Activated CD8-positive, alpha-beta memory T cell treated with anti-CD3 and anti-CD28 coated beads for 4 hours (primary cell): Measurements from ENCODE around the gene LKAAEAR1.

Experiments
- DNase-seq, 2 donors: peaks; one replicate each; pipeline ENCODE4 v3.0.0-alpha.2; 2020; ENCODE audit warnings: low read depth in 2 of 2

The LKAAEAR1 gene

DNA sequence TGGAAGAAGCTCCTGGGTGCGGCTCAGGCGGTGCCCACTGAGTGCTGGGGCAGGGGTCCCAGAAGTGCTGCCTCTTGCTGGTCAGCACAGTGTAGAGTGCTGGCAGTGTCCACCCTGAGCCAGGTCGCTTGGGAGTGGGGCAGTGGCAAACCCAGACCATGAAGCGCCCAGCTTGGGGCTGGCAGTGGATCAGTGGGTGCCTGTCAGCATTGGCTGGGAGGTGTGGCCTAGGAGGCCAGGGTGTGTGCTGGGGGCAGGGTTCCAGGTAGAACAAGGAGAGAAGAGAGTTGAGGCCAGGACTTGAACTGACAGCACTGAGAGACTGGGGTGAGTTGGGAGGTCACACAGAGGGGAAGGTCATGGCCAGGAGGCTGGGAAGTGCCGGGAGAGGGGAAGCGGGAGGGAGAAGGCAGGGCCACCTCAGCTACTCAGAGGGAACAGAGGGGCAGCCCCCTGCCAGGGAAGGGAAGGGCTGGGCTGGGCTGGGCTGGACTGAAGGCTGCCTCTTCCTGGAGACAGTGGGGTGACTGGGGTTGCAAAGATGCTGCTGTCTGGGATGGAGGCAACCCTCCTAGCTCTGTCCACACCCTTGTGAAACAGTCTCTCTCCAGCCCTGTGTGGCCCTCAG is 17.1 kb downstream of the LKAAEAR1 start:
- DNase-seq: no peak

DNA sequence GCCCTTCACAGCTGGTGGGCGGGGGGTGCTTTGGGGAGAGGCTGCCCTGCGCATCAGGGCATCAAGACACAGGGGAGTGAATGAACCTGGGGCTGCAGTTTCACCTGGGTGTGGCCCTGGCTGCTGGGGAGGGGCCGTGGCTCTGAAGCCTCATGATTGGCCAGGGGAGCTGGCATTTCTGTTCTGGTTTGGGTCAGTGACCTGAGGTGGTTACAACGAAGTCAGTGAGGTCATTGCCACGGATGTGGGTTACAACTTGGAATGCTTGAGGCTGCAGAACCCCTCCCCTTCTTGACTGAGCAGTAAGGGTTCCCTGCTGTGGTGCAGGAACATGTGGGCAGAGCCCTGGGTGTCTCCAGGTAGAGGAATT is 18.2 kb downstream of the LKAAEAR1 start:
- DNase-seq: no peak

DNA sequence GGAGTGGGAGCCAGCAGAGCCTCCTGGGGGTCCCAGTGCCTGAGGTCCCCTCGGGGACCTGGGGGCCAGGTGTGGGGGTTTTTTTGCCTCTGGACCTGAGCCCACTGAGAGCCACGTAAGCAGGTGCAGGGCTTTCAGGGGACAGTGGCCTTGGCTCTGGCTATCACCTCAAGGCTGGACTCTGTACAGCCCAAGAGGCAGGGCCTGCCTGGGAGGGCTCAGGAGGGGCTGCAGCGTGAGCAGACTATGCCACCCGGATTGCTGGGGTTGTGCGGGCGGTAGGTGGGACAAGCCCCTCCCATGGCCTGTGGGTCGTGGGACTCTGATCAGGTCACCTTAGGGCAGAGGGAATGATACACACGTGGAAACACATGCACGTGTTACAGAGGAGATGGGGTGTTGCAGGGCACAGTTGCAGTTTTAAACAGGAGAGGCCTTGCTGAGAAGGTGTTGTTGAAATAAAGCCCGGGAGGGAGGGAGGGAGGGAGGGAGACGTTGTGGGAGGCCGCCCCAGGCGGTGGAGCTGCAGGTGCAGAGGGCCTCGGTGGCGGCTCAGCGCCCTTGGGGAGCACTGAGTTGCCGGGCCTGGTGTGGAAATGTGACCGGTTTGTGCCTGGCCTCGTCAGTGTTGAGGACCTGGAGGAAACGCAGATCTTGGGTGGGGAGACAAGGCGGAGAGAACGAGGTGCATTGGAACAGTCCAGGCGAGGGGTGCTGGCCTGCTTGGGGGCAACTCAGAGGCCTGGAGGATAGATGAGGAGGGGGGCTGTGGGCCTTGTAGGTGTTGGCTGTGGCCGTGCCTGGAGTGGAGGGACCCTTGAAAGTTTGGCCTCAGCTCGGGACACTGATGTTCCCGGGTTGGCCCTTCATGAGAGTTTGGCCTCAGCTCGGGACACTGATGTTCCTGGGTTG is 18.9 kb downstream of the LKAAEAR1 start:
- DNase-seq: no peak

DNA sequence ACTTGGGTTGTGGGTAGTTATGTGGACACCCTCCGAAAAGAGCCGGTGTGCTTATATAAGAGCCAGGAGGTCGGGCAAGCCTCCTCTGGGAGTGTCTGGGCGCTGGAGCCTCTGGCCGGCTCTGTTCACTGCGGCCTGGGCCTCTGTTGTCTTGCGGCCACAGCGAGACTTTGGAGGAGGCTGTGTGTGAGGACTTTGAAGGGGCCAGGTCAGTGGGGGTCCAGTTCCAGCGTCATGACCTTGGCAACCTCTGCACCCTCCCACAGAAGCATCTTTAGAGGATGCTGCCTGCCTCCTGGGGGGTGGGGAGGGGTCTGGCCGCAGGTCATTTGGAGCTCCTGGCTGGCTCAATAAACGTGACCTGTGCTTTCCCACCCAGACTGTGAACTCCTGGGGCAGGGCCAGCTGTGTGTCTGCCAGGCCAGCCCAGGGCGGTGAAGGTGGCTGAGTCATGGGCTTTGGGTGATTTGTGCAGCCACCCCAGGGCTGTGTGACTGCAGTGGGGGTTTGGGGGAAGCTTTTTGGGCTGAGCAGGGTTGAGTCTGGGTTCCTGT is 20.0 kb downstream of the LKAAEAR1 start:
- no peak for DNase-seq

DNA sequence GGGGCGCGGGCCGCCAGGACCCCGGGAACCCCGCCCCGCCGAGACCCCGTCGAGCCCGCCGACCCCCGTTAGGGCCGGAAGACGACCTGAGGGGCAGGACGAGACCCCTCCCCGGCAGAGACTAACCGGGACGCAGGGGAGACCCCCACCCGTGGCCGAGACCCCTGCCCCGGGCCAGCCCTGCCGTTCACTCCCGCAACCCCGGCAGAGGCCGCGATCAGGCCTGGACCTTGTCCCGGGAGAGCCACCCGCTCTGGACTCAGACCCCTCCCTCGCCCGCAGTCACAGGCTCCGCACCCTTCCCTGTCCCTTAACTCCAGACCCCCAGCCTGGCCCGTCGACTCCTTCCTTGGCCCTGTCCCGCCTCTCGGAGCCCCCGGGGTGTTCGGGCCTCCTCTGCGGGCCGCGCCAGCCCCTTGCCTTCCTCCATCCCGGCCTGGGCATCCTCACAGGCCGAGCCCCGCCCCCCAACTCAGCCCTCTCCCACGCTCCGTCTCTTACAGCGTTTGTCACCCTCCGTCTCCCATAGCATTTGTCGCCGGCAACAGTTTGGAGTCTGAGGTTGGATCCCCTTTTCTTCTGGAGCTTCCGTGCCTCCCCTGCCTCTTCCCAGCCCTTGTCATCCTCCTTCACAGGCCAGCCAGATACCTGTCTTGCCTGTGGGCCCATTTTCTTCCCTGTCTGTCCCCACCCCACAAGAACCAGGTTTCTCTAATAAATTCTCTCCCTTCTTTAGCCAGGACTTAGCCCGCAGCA is 20.6 kb downstream of the LKAAEAR1 start:
- no peak for DNase-seq

DNA sequence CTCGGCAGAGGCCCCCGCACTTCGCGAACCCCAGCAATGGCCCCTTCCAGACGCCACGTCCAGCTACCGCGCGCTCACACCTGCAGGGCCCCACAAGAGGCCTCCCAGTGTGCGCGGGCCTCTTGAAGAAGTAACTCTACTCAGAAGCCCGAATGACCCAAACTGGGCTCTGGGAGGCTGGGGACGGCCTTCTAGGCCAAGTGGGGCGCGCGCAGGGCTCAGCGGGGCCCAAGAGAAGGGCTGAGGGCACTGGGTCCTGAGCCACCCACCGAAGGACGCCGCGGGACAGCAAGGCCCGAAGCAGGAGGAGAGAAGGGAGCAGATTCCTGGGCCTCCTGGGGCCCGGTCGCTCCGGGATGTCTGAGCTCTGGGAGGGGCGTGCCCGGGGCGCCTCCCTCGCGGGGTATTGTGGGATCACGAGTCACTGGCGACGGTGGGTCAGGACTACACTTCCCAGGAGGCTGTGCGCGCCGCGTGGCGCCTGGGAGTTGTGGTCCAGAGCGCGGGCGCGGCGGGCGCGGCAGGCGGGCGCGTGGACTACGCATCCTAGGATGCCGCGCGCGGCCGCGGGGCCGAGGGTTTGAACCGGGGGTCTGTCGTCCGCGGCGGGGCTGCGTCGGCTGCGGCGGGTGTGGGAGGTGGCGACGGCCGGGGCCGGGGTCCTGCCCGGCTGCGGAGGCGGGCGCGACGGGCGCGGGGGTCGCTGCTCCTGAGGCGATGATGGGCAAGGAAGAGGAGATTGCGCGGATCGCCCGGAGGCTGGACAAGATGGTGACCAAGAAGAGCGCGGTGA is 21.4 kb downstream of the LKAAEAR1 start, which contains the start of gene TCEA2:
Gene TCEA2 (plus strand): TSS at position 603 of the 793 bp plus-strand sequence. CDS start 115 bp downstream, at position 718.
- peak; percentile 87 to 88 for DNase-seq

DNA sequence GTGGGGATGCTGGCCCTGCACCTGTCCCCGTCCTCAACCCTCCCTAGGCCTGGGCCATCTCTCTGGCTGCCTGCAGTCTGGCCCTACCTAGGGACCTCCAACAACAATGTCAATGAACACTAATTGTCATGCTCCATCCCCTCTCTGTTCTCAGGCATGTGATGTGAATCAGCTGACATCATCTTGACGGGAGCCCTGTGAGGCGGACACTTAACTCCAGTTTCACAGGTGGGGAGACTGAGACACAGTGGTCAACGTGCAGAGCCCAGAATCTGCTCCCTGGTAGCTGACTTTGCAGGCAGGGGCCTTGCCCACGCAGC is 22.0 kb downstream of the LKAAEAR1 start:
- DNase-seq: no peak

DNA sequence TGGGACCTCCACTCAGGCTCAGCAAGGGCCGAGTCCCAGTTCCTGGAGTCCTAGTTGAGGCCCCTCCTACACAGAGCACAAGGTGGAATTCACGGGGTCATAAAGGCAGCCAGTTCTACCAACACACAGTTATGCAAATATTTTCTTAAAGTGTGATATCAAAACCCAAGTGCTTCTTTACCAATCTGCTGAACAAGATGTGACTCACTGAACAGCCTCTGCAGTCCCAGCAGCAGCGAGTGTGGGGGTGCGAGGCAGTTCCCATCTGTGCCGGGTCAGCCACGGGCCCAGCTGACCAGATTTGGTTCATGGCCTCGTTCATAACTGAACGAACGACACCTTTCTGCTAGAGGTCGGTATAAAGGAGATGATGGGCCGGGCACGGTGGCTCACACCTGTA is 25.7 kb downstream of the LKAAEAR1 start:
- DNase-seq: no peak

DNA sequence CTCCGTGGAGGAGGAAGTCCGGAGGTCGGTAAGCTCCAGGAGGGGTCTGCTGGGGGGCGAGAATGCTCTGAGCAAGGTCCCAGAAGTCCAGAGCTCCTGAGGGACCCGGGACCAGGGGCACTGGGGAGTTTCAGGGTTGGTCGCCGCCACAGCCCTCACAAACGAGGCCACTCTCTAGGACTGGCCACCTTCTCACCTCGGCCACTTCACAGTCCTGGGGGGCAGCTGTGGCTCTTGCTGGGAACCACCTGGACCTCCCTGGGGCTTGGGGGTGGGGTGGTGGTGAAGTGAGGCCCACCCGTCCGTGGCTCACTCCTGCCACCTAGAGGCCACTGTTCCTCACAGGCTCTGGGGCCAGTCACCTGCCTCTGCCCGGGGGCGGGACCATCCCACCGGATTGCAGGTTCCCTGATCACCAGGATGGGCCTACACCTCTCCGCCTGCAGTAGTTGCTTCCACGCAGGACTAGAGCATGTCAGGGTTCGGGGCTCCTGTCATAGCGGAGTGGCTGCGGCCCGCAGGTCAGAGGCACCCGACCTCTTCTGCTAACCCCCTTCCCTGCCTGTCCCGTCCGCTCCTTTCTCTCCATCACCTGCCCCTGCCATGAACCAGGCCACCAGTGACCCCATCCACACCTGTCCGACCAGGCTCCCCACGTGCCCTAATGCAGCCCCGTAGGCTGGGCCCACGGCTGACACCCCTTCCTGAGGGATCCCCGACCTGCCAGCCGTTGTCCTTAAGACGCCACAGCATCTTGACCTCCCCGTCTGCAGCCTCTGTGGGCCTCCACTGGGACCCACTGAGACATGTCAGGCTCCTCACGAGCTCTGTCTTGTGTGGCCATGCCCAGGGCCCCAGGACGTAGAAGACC is 26.3 kb downstream of the LKAAEAR1 start:
- peak; percentile 58 to 75 for DNase-seq

DNA sequence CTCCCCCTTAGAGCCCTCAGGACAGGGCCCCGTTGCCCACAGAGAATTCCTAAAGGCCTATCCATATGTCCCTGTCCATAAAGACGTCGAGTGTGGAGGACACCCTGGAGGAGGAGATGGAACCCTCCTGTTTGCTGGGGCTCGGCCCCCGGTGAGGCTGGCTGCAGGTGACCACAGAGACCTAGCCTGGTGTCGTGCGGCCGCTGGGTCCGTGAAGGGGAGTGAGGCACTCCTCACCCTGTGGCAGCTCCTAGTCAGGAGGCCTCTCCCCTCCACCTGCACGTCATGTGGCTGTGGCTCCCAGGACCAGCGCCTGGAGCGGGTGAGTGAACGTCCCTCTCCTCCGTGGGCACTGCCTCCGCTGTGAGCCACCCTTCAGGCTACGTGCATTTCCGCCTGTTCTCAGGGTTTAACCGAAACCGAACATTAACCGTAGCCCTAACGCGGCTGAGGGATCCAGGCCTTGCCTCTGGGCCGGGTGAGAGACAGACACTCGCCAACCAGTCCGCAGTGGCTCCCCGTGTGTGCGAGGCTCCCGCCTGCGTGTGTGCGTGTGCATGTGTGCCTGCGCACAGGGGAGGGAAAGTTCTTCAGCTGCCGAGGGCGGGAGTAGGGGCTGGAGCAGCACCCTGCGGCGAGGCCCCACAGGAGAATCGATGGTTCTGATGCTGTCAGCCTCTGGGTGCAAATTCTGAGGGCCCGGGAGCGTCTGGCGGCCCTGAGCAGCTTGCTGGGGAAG is 27.1 kb downstream of the LKAAEAR1 start:
- DNase-seq: no peak

DNA sequence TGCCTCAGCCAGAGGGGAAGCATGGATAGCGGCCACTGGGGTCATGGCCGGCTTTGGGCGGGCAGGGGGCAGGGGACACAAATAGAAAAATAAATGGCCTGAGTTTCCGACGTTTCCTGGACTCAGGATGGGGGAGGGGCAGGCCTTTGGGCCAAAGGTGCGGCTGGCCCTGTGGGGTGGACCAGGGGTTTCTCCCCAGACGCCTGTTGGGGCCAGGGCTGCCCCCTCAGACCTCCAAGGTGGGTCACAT is 27.6 kb downstream of the LKAAEAR1 start:
- DNase-seq: no peak

DNA sequence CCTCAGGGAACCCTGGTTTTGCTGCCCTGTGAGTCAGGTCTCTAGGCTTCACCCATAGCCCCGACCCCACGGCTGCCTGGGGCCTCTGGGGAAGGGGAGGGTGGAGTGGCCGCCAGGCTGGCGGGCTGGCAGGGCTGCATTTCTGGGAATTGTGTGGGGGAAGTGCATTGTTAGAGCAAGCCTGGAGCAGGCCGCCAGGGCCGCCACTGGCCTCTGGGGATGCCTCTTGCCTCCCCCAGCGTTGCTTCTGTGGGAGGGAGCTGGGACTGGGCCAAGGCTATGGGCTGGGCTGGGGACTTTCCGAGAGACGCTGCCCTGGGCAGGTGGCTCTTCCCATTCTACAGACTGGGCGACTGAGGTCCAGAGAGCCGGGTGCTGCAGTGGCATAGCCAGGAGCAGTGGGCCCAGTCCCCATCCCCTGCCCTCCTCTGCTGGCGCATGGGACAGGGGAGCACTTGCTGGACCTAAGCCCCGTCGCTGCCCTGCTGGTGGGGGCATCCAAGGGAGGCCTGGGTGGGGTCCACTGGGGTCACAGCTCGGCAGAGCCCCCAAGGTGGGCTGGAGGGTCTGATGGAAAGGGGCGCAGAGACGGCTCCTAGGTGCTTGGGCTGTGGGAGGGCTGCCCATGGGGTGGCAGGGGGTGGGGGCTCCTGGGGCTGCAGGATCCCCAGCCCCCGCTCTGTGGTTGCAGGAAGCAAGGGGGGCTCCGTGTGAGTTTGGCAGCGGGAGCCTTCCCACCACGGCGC is 28.1 kb downstream of the LKAAEAR1 start:
- DNase-seq: no peak

DNA sequence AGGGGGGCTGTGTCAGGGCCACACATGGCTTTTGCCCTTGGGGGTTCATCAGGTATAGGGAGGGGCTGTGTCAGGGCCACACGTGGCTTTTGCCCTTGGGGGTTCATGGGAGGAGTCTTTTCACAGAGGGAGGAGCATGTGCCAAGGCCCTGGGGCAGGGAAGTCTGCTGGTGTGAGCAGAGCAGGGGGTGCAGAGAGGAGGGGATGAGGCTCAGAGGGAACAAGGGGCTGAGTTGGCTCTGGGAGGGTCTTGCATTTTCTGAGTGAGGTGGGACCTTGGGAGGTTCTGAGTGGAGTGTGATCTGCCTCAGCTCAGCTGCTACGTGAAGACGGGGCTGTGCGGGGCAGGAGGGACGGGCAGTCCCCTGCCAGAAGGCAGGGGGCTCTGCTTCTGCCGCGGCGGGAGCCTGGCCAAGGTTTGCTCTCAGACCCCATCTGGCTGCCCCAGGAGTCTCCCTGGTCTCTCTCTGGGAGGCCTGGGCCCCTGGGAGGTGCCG is 28.8 kb downstream of the LKAAEAR1 start:
- DNase-seq: no peak

DNA sequence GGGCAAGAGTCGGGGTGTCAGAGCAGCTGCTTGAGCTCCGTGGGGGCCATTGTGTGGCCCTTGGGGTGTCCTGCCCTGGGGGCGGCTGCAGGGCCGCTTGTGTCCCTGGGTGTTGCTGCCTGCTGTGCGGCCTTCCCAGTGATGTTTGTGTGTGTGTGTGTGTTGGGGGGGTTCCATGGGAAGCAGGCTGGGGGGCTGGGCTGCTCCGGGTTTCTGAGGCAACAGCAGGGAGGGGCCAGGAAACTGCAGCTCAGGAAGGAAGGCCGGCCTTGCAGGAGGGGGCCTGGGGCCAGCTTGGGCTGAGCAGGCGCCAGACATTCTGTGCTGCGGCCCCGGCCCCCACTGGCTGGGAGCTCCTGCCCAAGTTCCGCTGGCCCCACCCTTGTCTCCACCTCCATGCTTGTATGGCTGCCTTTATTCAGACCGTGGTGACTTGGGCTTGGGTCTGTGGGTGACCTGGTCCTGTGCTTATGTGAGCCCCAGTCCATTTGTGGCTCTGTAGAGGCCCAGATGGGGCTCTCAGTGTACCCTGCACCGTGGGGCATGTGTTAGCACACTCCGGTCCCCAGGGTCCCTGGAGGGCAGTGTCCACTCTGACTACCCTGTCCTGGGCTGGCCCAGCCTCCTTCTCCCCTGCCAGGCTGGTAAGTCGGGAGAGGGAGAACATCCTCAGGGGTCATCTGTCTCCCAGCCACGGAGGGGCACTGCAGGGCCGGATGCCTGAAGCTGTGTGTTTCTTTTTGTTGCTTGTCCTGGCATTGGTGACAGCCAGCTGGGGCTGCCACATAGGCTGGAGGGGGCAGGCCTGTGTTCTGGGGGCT is 30.1 kb downstream of the LKAAEAR1 start:
- DNase-seq: no peak

DNA sequence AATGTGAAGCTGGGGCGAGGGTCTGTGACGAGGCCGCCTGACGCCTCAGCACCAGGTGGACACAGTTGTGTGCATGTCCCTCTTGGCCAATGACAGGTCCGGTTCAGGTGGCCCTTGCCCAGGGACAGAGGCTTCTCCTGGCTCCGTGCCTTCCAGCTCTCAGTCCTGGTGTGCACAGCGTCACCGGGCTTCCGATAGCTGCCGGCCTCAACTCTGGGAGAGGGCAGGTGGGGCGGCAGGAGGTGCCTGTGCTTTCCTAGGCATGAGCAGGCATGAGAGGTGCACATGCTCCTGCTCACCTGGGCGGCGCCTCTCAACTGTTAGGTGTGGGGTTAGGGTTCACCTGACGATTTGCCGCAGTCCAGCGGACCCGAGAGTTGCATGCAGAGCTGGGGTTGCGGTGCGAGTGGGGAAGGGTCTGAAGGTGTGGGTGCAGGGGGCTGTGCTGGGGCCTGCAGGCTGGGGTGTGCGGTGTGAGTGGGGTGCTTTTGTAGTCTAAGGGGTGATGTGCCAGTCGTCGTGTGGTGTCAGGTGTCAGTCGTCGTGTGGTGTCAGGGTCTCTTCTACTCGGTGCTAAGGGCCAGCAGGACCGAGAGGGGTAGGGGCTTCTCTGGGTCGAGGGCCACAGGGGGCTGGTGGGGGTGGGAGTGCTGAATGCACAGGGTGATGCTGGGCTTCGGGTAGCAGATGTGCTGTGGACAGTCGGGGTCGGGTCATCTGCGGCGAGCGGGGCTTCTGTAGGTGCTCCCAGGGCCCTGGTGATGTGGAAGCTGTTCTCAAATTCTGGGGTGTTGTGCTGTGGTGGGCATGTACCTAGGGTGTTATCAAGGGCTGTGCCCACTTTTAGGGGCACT is 31.0 kb downstream of the LKAAEAR1 start:
- DNase-seq: no peak

DNA sequence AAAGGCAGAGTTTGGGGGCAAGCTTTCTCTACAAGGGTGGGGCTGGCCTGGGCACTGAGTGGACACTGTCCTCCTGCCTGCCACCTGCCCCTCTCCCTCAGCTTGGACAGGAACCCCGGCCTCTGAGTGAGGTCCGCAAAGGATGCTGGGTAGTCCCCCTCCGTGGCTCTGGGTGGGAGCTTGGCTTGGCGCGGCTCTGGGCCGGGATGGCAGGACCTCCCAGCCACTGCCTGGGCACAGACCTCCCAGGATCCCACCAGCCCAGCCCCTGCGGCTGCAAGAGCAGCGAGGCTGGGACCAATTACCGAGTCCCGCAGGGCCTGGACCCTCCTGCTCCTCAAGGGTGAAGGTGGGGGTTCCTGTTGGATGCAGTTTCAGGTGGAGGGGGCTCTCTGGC is 31.9 kb downstream of the LKAAEAR1 start:
- DNase-seq: no peak

DNA sequence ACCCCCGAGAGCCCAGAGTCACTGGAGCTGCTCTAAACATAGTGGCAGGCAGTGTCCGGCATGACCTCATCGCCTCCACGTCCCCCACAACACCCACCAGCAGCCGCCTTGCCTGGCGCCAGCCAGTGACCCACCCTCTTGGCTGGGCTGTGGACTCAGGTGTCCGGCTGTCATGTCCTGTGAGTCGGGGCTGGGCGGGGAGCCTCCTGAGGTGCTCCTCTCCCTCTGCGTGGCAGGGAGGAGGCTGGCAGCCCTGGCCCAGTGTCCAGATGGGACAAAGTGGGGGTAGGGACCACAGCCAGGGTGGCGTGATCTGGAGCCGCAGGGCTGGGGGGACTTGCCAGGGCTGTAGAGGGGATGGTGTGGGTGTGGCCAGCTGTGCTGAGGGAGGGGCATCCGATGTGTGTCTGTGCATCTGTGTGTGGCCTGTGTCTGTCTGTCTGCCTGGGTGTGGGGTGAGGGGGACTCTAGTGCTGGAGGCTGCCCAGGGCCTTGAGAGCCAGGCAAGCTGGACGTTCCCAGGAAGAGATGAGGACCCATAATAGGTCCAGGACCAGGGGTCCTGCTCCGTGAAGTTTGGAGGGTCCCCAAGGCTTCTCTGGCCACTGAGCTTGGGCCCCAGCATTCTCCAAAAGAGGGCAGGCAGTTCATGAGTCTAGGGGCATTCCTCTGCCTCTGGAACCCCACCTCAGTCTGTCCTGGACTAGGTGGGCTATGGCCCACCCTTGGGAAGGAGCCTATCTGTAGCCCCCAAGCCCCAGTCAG is 32.5 kb downstream of the LKAAEAR1 start:
- DNase-seq: no peak
